ENCODE results near the gene CREB5.
A peak's percentile ranks its signal among the peaks of the same experiment; 100 is the strongest.

CREB5 gene

GRCh38 chr7:28516390-28517172 is 104.3 kb downstream of the CREB5 start:
- no peak for DNase-seq (ENCODE audit: low spot score)

GRCh38 chr7:28517206-28517605 is 104.9 kb downstream of the CREB5 start:
- DNase-seq (ENCODE audit: low spot score): no peak

- DNase-seq (ENCODE audit: low spot score): no peak
Measured at GRCh38 chr7:28517606-28518005, 105.3 kb downstream of the CREB5 start.

- no peak for DNase-seq (ENCODE audit: low spot score)
Measured at GRCh38 chr7:28520074-28521015, 108.0 kb downstream of the CREB5 start.

GRCh38 chr7:28524978-28525377 is 112.7 kb downstream of the CREB5 start:
- DNase-seq (ENCODE audit: low spot score): no peak

- no peak for DNase-seq (ENCODE audit: low spot score)
Measured at GRCh38 chr7:28528899-28529298, 116.6 kb downstream of the CREB5 start.

- no peak for DNase-seq (ENCODE audit: low spot score)
Measured at GRCh38 chr7:28529755-28530154, 117.4 kb downstream of the CREB5 start.

- DNase-seq (ENCODE audit: low spot score): no peak
Measured at GRCh38 chr7:28530175-28530802, 118.0 kb downstream of the CREB5 start.

GRCh38 chr7:28530803-28531175 is 118.5 kb downstream of the CREB5 start:
- no peak for DNase-seq (ENCODE audit: low spot score)

DNA sequence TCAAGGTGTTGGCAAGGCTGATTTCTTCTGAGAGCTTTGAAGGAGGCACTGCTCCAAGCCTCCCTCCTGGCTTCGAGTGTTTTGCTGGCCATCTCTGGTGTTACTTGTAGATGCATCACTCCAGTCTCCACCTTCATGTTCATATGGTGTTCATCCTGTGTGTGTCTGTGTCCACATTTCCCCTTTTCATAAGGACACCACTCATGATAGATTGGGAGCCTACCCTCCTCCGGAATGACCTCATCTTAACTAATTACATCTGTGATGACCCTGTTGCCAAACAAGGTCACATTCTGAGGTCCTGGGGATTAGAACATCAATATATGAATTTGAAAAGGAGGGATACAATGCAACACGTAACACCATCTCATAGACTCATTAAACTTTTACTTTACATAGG is 119.0 kb downstream of the CREB5 start:
- no peak for DNase-seq (ENCODE audit: low spot score)

DNA sequence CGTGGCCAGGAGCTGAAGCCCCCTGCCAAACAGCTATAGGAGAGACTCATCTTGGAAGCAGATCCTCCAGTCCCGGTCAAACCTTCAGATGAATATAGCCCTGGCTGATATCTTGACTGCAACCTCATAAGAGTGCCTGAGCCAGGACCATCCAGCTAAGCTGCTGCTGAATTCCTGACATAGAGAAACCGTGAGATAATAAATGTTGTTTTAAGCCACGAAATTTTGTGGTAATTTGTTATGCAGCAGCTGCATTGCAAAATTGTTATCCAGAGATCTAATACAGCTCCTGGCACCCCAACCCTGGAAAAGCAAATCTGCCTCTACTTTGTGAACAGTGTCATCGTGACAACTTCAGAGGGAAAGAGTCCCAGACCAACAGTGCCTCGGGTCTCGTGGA is 119.9 kb downstream of the CREB5 start:
- no peak for DNase-seq (ENCODE audit: low spot score)

DNA sequence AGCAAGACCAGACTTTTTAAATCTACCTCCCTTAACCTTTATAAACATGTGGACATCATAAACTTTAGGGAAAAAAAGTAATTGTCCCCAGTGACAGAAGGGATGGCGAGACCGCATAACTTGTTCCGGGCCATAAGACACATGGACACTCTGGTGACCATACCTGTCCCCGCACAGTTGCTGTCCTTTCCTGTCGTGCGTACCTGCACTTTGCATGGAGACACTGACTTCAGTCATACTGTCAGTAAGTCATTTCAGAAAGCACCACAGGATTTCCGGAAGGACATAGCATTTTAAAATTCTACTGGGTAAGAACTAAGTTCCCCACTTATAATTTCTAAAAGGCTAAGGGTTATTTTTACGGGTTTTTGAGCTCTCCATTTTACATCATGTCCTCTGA is 120.9 kb downstream of the CREB5 start:
- no peak for DNase-seq (ENCODE audit: low spot score)

- peak; percentile 80 for DNase-seq (ENCODE audit: low spot score)
Measured at GRCh38 chr7:28533731-28534531, 121.6 kb downstream of the CREB5 start.

GRCh38 chr7:28536259-28536658 is 123.9 kb downstream of the CREB5 start:
- no peak for DNase-seq (ENCODE audit: low spot score)

GRCh38 chr7:28539289-28539981 is 127.1 kb downstream of the CREB5 start:
- no peak for DNase-seq (ENCODE audit: low spot score)

- no peak for DNase-seq (ENCODE audit: low spot score)
Measured at GRCh38 chr7:28542410-28542809, 130.1 kb downstream of the CREB5 start.

DNA sequence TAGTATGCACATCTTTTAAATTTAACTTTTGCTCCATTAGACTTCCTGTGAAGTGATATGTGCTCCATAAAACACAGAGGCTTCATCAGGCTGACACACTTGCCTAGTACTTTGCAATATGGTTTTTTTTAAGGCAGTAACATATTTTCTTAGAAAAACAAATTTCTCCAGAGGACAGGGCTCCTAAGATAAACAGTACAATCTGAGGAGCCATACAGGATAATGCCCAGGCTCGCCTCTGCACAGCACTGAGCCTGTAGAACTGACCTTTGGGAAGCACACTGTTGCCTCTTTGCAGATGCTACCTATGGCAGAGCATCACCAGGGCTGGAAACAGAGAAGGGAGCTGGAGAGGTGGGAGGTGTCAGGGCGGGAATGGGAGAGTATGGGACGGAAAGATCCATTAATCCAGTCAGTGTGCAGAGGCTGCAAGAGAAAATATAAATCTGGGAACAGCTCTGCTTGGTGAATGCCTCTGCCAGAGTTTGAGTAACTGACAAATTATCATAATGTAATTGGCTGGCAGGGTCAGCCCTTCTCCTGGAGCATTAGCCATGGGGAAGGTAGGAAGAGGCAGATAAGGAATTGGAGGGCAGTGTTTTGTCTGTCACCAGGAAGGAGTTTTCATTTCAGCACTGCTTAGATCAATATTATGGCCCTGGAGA is 132.3 kb downstream of the CREB5 start:
- DNase-seq (ENCODE audit: low spot score): no peak

GRCh38 chr7:28546067-28546466 is 133.7 kb downstream of the CREB5 start:
- no peak for DNase-seq (ENCODE audit: low spot score)

- DNase-seq (ENCODE audit: low spot score): no peak
Measured at GRCh38 chr7:28547115-28547514, 134.8 kb downstream of the CREB5 start.

GRCh38 chr7:28548416-28548815 is 136.1 kb downstream of the CREB5 start:
- no peak for DNase-seq (ENCODE audit: low spot score)

- no peak for DNase-seq (ENCODE audit: low spot score)
Measured at GRCh38 chr7:28549998-28550397, 137.7 kb downstream of the CREB5 start.
